ENCODE results near the gene MRPL34.

MRPL34 gene

DNA sequence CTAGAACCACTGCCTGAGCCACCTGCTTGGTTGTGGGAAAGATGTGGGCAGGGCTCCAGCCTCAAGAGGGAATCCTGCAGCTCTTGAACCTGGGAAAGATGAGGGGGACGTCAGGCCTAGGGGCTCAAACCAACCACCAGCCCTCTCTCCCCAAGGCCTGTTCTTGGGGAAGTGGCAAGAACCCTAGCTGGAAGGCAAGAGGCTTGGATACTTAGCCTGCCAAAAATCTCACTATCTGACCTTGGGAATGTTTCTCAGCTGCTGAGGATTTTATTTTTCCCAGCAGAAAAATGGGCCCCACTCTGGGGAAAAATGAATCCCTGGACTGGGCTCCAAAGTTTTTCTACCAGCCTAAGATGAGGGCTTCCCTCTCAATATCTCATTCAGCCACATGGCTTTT is 45.7 kb upstream of the MRPL34 start:
- Histone ChIP-seq H4K20me1 (ENCODE audit: insufficient read depth, low read length) (no peaks in the 10 kb centered on the region), H3K4me2 (ENCODE audit: low read length) (no peak overlapping the region), H3K4me1 (ENCODE audit: insufficient read depth, low read length, severe bottlenecking) (peaks cover 20% of the 10 kb centered on the region), H3K79me2 (ENCODE audit: insufficient read depth, low read length) (no peaks in the 10 kb centered on the region), H3K9me2 (ENCODE audit: low read depth, low read length) (no peaks in the 10 kb centered on the region), H3K4me3 (ENCODE audit: low read depth, low read length, poor library complexity, severe bottlenecking) (no peak overlapping the region), H3F3A (ENCODE audit: insufficient read depth, low read length) (no peaks in the 10 kb centered on the region), H3K27me3 (ENCODE audit: insufficient read depth, low read length) (no peaks in the 10 kb centered on the region; the same call in 1 of the 2 replicates), H3K27ac (ENCODE audit: low read depth, low read length, poor library complexity, severe bottlenecking) (no peak overlapping the region), H3K9ac (ENCODE audit: low read length) (no peak overlapping the region), H3K36me3 (ENCODE audit: insufficient read depth, low read length) (no peaks in the 10 kb centered on the region), H3K9me3 (ENCODE audit: low read length) (no peaks in the 10 kb centered on the region), H2AFZ (ENCODE audit: low read length) (no peak overlapping the region)
- TF ChIP-seq EZH2 (IDR thresholded peaks at IDR 0.05; ENCODE audit: borderline replicate concordance, low read length): no peak
- TF ChIP-seq, protein P1, sequence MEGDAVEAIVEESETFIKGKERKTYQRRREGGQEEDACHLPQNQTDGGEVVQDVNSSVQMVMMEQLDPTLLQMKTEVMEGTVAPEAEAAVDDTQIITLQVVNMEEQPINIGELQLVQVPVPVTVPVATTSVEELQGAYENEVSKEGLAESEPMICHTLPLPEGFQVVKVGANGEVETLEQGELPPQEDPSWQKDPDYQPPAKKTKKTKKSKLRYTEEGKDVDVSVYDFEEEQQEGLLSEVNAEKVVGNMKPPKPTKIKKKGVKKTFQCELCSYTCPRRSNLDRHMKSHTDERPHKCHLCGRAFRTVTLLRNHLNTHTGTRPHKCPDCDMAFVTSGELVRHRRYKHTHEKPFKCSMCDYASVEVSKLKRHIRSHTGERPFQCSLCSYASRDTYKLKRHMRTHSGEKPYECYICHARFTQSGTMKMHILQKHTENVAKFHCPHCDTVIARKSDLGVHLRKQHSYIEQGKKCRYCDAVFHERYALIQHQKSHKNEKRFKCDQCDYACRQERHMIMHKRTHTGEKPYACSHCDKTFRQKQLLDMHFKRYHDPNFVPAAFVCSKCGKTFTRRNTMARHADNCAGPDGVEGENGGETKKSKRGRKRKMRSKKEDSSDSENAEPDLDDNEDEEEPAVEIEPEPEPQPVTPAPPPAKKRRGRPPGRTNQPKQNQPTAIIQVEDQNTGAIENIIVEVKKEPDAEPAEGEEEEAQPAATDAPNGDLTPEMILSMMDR (IDR thresholded peaks at IDR 0.05; ENCODE audit: low read length): no peak

DNA sequence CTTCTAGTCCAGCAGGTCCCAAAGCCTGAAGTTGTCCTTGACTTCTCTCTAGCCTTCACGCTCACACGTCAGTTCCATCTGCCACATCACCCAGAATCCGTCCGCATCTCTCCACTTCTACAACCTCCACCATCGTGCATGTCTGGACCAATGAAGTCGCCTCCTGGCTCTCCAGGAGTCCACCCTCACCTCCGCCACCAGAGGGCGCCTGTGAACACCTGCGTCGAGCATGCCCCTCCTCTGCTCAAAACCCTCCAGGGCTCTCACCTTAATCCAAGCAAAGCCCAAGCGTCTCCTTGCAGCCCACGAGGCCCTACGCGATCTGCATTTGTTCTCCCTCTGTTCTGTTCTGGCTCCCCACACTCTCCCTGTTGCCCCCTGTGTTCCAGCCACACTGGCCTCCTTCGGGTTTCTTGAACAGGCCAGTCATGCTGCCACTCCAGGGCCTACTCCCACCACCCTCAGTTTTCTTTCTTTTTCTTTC is 44.8 kb upstream of the MRPL34 start:
- TF ChIP-seq, protein P1 (IDR thresholded peaks at IDR 0.05; ENCODE audit: low read length): peak; percentile 94
- TF ChIP-seq EZH2 (IDR thresholded peaks at IDR 0.05; ENCODE audit: borderline replicate concordance, low read length): no peak
- Histone ChIP-seq H3K9me2 (ENCODE audit: low read depth, low read length) (no peaks in the 10 kb centered on the region), H3K9ac (ENCODE audit: low read length) (peak overlapping the region; percentile 36; the same call in 1 of the 2 replicates), H3K36me3 (ENCODE audit: insufficient read depth, low read length) (no peaks in the 10 kb centered on the region), H3K4me3 (ENCODE audit: low read depth, low read length, poor library complexity, severe bottlenecking) (no peak overlapping the region), H4K20me1 (ENCODE audit: insufficient read depth, low read length) (no peaks in the 10 kb centered on the region), H3F3A (ENCODE audit: insufficient read depth, low read length) (no peaks in the 10 kb centered on the region), H3K27ac (ENCODE audit: low read depth, low read length, poor library complexity, severe bottlenecking) (peak overlapping the region; percentile 62), H3K9me3 (ENCODE audit: low read length) (no peaks in the 10 kb centered on the region), H3K79me2 (ENCODE audit: insufficient read depth, low read length) (no peaks in the 10 kb centered on the region), H3K4me1 (ENCODE audit: insufficient read depth, low read length, severe bottlenecking) (peaks cover 30% of the 10 kb centered on the region), H3K27me3 (ENCODE audit: insufficient read depth, low read length) (no peaks in the 10 kb centered on the region; the same call in 1 of the 2 replicates), H3K4me2 (ENCODE audit: low read length) (no peak overlapping the region), H2AFZ (ENCODE audit: low read length) (no peak overlapping the region)

DNA sequence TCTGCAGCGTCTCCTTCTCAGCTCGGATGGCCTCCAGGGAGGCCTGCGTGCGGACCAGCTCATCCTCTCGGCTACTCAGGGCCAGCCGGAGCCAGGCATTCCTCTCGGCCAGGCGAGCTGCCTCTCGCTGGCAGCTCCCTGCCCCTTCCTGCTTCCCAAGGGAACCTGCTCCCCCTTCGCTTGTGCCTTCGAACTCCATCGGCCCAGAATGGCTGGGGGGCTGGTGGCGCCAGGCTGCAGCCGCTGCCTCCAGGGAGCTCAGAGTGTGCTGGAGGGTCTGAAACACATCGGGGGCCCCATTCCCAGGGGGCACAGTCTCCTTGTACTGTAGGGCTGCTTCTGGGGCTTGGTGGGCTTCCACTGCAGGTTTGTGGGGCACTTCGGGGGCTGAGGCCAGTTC is 43.1 kb upstream of the MRPL34 start:
- peaks cover 40% of the 10 kb centered on the region for H3K4me1 ChIP-seq (ENCODE audit: insufficient read depth, low read length, severe bottlenecking)
- TF ChIP-seq, protein P1 (IDR thresholded peaks at IDR 0.05; ENCODE audit: low read length): no peak
- no peak for TF ChIP-seq EZH2 (IDR thresholded peaks at IDR 0.05; ENCODE audit: borderline replicate concordance, low read length)
- H2AFZ ChIP-seq (ENCODE audit: low read length): no peak overlapping the region
- H3K27me3 ChIP-seq (ENCODE audit: insufficient read depth, low read length): no peaks in the 10 kb centered on the region
- H3K9me2 ChIP-seq (ENCODE audit: low read depth, low read length): no peaks in the 10 kb centered on the region
- H3K4me3 ChIP-seq (ENCODE audit: low read depth, low read length, poor library complexity, severe bottlenecking): no peak overlapping the region
- no peaks in the 10 kb centered on the region for H4K20me1 ChIP-seq (ENCODE audit: insufficient read depth, low read length)
- H3K9ac ChIP-seq (ENCODE audit: low read length): no peak overlapping the region
- 0 out of 2 replicates have a peak, but pooled peaks cover under 1% of the 10 kb centered on the region for H3K79me2 ChIP-seq (ENCODE audit: insufficient read depth, low read length)
- no peak overlapping the region for H3K4me2 ChIP-seq (ENCODE audit: low read length)
- H3K9me3 ChIP-seq (ENCODE audit: low read length): no peaks in the 10 kb centered on the region
- no peak overlapping the region for H3K27ac ChIP-seq (ENCODE audit: low read depth, low read length, poor library complexity, severe bottlenecking)
- H3K36me3 ChIP-seq (ENCODE audit: insufficient read depth, low read length): no peaks in the 10 kb centered on the region
- no peaks in the 10 kb centered on the region for H3F3A ChIP-seq (ENCODE audit: insufficient read depth, low read length)

Data from OCI-LY1 (cell line).